Heart left ventricle (tissue), 13 donors: Measurements from ENCODE around the gene CLMN.

ENCODE experiments used
- CTCF ChIP-seq, 12 donors: fragments of 200-600 bp; sonication (generic) in 4 of 12; IDR thresholded peaks; one replicate each; pipeline versions ENCODE4 v1.5.0 to v1.8.0; 2018 to 2022; ENCODE audit warnings: antibody characterized with exemption in 12 of 12, mild to moderate bottlenecking in 5 of 12
- POLR2A ChIP-seq, 2 donors: fragments of 450-650 bp; IDR thresholded peaks; one replicate each; pipeline ENCODE4 v1.6.1; 2017; ENCODE audit warnings: antibody characterized with exemption in 2 of 2, mild to moderate bottlenecking in 2 of 2, moderate library complexity in 2 of 2
- donor health status: ischemic (EF 13 %, LVEDD 7.1; RV severe dilation, severe dysfunction).
- donor health status: DM: no; HTN: yes; CAD: no.
- donor health status: DM: no; HTN: no; CAD: no.
- donor health status: ischemic (EF 25% LVEDD 6.9; RV normal size, moderate dysfunction).
- donor health status: ischemic (EF 25% LVEDD 5.7; RV mildly dilated, moderate dysfunction).
- donor health status: ischemic (EF 35%, LVEDD 5.7; RV mildly dilated, moderate dysfunction).
- donor health status: nonischemic (EF 11% LVEDD 7.7; RV severe dilation, severe dysfunction).
- donor health status: DM: yes; HTN: yes; CAD: no.
- donor health status: PGD.
- donor health status: ischemic (EF 29% LVEDD 5.4; RV normal size, mild dysfunction).
- donor health status: nonischemic (EF 23%, LVEDD 6.1; RV moderate dilation, normal function).

- TF ChIP-seq CTCF (IDR thresholded peaks at IDR 0.05) (no peak), POLR2A (IDR thresholded peaks at IDR 0.05) (no peak)
Measured at GRCh38 chr14:95218006-95218405, 101.7 kb downstream of the CLMN start.
